LNCaP clone FGC (cell line): ENCODE measurements around the gene CLMN.

Experiments
- DNase-seq: peaks from one replicate; pipeline ENCODE4 v3.0.0-alpha.2; 2011; ENCODE audit warnings: low read depth
- H3K4me3 ChIP-seq: 2 replicates; pipeline ENCODE4 v1.5.1; 2011; ENCODE audit warnings: mild to moderate bottlenecking, low read depth, low read length, control low read depth
- CTCF ChIP-seq: IDR thresholded peaks from 2 replicates; pipeline ENCODE4 v1.5.1; 2012; ENCODE audit warnings: mild to moderate bottlenecking; ENCODE audit not compliant: control insufficient read depth, insufficient read depth; ENCODE audit errors: extremely low read depth

CLMN gene

GRCh38 chr14:95151561-95151960 lies 168.1 kb downstream of the CLMN start:
- no peak for DNase-seq
- no peak overlapping the region for H3K4me3 ChIP-seq
- no peak for TF ChIP-seq CTCF

GRCh38 chr14:95150910-95151309 lies 168.8 kb downstream of the CLMN start:
- no peak for DNase-seq
- no peak for TF ChIP-seq CTCF
- no peak overlapping the region for H3K4me3 ChIP-seq

- no peak for TF ChIP-seq CTCF
- no peak for DNase-seq
- no peak overlapping the region for H3K4me3 ChIP-seq
Measured at GRCh38 chr14:95149441-95149840, 170.3 kb downstream of the CLMN start.

- no peak for DNase-seq
- H3K4me3 ChIP-seq: no peak overlapping the region
- no peak for TF ChIP-seq CTCF
Measured at GRCh38 chr14:95147597-95147996, 172.1 kb downstream of the CLMN start.

- DNase-seq: no peak
- TF ChIP-seq CTCF: no peak
- no peak overlapping the region for H3K4me3 ChIP-seq
Measured at GRCh38 chr14:95146079-95146771, 173.5 kb downstream of the CLMN start.

- no peak for TF ChIP-seq CTCF
- no peak for DNase-seq
- H3K4me3 ChIP-seq: peak overlapping the region; percentile 43
Measured at GRCh38 chr14:95144849-95145248, 174.9 kb downstream of the CLMN start.
